ENCODE data around the gene DCLRE1B.

GRCh38 chr1:113881661-113882060, 23.5 kb upstream of the DCLRE1B start:
- no peak for TF ChIP-seq CTCF (IDR thresholded peaks at IDR 0.05; ENCODE audit: low read length)
- no peak for TF ChIP-seq EZH2 (IDR thresholded peaks at IDR 0.05; ENCODE audit: borderline replicate concordance, low read length)
